ENCODE measurements around the gene NUAK1. TPM values are rescaled to one million over a fixed set of nuclear protein-coding genes. Genes with fewer than 3 reads are reported as not detected.

Gene NUAK1
- total RNA-seq, 1 experiment from 2014 or later, result 10.1 TPM

- H3K79me1 ChIP-seq (ENCODE audit: insufficient read depth, low read depth, low read length, poor library complexity, severe bottlenecking), result no peaks in the 10 kb centered on the region
- no peak overlapping the region for H4K5ac ChIP-seq (ENCODE audit: insufficient read length, low read depth, low read length)
- Mint-ChIP-seq H3K27me3 (ENCODE audit: low read depth) (no peaks in the 10 kb centered on the region), H3K27ac (peak overlapping the region in 2 of 3 experiments; percentile 17 to 78; a peak in 4 of 7 replicates), H3K4me3 (no peak overlapping the region; a peak in 1 of 5 replicates), H3K36me3 (ENCODE audit: insufficient read depth in 1 of 3, low read depth in 3 of 3) (peaks cover 3 to 21% (median 5%) of the 10 kb centered on the region in 3 experiments), H3K9me3 (no peaks in the 10 kb centered on the region), H3K4me1 (peaks cover 38 to 42% of the 10 kb centered on the region in 2 experiments)
- no peak overlapping the region for H3K4ac ChIP-seq (ENCODE audit: low read depth, low read length)
- no peak overlapping the region for H3K14ac ChIP-seq (ENCODE audit: insufficient read depth, low read length)
- no peak overlapping the region for H3K9ac ChIP-seq (ENCODE audit: extremely low read depth, insufficient read length, low read length)
- no peak overlapping the region for H2BK12ac ChIP-seq (ENCODE audit: insufficient read length, low read depth, low read length)
- no peaks in the 10 kb centered on the region for H3K27me3 ChIP-seq (ENCODE audit: insufficient read depth, low read length)
- H4K20me1 ChIP-seq (ENCODE audit: control insufficient read depth, insufficient read depth, insufficient read length), result no peaks in the 10 kb centered on the region
- no peak overlapping the region for H2BK120ac ChIP-seq (ENCODE audit: low read depth, low read length, poor library complexity, severe bottlenecking)
- no peak overlapping the region for H2BK5ac ChIP-seq (ENCODE audit: insufficient read length, low read length)
- no peak overlapping the region for H3K23ac ChIP-seq (ENCODE audit: insufficient read length, low read depth, low read length)
- H3T11ph ChIP-seq (ENCODE audit: low read length), result no peak overlapping the region
- no peak overlapping the region for H4K91ac ChIP-seq (ENCODE audit: insufficient read length, low read depth, low read length)
- H2AFZ ChIP-seq (ENCODE audit: low read length), result no peak overlapping the region
- H3K27ac ChIP-seq (ENCODE audit: insufficient read length, low read depth, low read length), result no peak overlapping the region
- H2AK5ac ChIP-seq (ENCODE audit: insufficient read length, low read length), result no peak overlapping the region
- no peak for TF ChIP-seq CTCF (conservative IDR thresholded peaks at IDR 0.05)
- no peak overlapping the region for H3K4me2 ChIP-seq (ENCODE audit: insufficient read depth, insufficient read length, low read length)
- H2BK20ac ChIP-seq (ENCODE audit: low read depth, low read length, poor library complexity, severe bottlenecking), result no peak overlapping the region
- peaks cover 13% of the 10 kb centered on the region for H3K4me1 ChIP-seq (ENCODE audit: insufficient read depth, low read length)
- H3K79me2 ChIP-seq (ENCODE audit: insufficient read depth, low read length), result no peaks in the 10 kb centered on the region
- H3K9me3 ChIP-seq (ENCODE audit: control insufficient read depth, low read depth, low read length), result no peaks in the 10 kb centered on the region
- no peak overlapping the region for H2BK15ac ChIP-seq (ENCODE audit: low read depth, low read length)
- no peak for DNase-seq
- no peak overlapping the region for H3K56ac ChIP-seq (ENCODE audit: insufficient read length, low read depth, low read length)
- no peaks in the 10 kb centered on the region for H3K23me2 ChIP-seq (ENCODE audit: insufficient read length, low read depth, low read length, poor library complexity, severe bottlenecking)
- no peak overlapping the region for H4K8ac ChIP-seq (replicated peaks; ENCODE audit: insufficient read length, low read depth, low read length)
- H3K18ac ChIP-seq (ENCODE audit: insufficient read length, low read depth, low read length), result no peak overlapping the region
- no CpG with 5 or more reads among the region's 6 CpGs for WGBS (ENCODE audit: extremely low coverage, insufficient read length, low lambda C conversion rate)
Measured at GRCh38 chr12:106098691-106099200, 40.0 kb downstream of the NUAK1 start.

Measured in H9 (cell line).